GM18499 (cell line): ENCODE data around the gene FGD2.

ENCODE experiments used
- ATAC-seq: cut with Tn5 transposase; IDR thresholded peaks from one replicate; pipeline ENCODE4 v1.9.1; 2021; ENCODE audit warnings: moderate number of reproducible peaks; ENCODE audit not compliant: insufficient read depth, unreplicated experiment

Gene FGD2

GRCh38 chr6:37015532-37015931 lies 10.1 kb downstream of the FGD2 start:
- no peak for ATAC-seq

DNA sequence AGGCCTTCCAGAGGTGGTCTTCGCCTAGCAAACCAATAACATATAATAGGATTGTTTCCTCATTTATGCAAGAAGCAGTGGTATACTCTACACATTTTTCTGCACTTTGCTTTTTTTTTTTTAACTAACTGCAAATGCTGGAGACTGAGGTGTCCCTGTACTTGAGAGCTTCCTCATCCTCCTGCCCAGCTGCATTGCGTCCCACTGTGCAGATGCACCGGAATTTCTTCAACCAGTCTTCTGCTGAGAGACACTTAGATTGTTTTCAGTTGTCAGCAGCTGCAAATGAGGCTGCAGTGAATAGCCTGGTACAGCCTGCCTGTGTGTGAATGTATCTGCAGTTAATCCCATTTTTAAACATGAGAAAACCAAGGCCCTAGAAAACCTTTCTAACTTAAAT lies 11.5 kb downstream of the FGD2 start:
- ATAC-seq: no peak

GRCh38 chr6:37017606-37018197 lies 12.2 kb downstream of the FGD2 start:
- ATAC-seq: no peak

DNA sequence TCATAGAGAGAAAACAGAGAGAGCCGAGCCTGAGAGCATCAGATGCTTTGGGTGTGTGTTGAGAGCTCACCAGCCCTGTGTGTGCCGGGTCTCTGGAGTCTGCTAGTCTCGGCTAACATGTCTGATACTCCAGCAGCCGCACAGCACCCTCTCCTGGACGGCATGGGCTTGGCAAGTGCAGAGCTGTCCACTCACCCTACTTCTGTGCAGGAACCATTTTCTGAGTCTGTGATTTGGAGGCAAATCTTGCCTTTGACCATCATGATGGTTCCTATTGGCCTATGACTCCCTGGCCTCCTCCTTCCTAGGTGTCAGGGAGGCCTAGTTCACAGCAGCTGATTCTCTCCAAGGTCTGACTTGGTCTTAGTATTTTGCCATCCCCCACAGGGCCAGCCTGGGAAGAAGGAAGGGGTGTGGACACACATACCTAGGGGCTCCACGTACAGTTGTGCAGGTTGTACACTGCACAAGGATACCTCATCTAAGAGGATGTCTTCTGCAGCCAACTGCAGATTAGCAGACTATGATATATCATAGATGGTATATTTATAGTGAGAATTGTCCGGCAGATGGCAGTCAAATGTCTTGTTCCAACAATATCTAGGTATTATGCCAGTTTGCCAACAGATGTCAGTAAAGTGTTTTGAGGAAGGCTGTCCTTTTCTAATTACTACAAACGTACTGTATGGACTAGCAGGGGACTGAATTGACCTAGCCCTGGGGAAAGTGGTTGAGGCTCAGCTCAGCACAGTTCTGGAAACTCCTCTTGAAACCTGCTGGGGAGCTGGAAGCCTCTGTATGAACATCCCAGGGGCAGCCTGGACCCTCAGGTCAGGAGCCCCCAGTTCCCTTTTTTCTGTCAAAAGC lies 13.0 kb downstream of the FGD2 start:
- peak; percentile 46 for ATAC-seq

- no peak for ATAC-seq
These were observed 13.6 kb downstream of the FGD2 start for GRCh38 chr6:37019065-37019450.

DNA sequence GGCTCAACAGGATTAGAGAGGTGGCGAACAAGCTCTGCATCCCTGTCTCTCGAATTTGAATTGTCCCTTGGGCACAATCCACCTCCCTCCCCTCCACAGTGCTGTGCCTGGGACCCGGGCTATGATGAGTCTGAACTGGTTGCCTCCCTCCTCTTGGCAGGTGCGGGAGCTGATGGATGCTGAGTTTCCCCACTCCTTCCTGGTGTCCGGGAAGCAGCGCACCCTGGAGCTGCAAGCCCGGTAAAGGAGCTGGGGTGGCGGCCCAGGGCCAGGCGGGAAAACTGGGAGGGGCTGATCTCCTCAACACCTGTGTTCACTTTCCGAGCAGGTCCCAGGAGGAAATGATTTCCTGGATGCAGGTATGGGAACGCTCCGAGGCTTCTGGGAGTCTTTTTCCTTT lies 14.9 kb downstream of the FGD2 start:
- ATAC-seq: no peak

DNA sequence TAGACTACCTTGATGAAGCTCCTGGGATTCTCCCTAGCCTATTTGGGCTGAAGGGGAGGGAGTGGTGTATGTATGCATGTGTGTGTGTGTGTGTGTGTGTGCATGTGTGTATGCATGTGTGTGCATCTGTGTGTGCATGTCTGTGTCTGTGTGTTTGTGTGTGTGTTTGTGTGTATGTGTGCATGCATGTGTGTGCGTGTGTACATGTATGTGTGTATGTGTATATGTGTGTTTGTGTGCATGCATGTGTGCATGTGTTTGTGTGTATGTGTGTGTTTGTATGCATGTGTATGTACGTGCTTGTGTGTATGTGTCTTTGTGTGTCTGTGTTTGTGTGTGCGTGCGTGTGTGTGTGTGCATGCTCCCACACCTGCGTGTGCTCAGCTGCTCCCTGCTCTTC lies 15.4 kb downstream of the FGD2 start:
- ATAC-seq: no peak

DNA sequence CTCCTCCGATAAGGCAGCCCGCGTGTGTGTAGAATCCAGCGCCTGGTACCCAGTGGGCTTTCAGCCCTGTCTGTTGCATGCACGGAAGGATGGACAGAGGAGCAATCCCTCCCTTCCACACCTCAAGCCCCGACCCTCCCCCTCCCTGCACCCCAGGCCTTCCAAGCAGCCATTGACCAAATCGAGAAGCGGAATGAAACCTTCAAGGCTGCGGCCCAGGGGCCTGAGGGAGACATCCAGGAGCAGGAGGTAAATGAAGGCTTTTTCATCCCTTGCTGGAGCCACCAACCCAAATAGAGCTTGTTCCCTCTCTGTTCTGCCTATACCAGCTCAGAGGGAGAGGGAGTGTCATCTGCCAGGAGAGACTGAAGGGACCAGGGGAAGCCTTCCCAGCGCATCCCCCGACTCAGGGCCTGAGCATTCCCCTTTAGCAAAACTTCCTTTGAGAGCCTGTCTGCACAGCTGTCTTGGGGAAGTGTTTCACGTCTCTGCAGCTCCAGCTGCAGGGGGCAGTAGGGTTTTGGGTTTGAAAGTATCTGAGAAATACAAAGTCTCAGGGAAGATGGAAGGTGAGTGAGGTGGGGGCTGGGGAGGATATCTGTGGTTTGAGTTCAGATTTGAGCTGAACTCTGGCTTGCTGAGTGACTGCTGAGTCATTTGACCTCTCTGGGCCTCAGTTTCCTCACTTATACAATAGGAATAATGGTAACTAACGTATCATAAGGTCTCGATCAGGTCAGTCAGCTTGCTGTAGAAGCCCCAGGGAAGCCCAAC lies 16.1 kb downstream of the FGD2 start:
- ATAC-seq: no peak

DNA sequence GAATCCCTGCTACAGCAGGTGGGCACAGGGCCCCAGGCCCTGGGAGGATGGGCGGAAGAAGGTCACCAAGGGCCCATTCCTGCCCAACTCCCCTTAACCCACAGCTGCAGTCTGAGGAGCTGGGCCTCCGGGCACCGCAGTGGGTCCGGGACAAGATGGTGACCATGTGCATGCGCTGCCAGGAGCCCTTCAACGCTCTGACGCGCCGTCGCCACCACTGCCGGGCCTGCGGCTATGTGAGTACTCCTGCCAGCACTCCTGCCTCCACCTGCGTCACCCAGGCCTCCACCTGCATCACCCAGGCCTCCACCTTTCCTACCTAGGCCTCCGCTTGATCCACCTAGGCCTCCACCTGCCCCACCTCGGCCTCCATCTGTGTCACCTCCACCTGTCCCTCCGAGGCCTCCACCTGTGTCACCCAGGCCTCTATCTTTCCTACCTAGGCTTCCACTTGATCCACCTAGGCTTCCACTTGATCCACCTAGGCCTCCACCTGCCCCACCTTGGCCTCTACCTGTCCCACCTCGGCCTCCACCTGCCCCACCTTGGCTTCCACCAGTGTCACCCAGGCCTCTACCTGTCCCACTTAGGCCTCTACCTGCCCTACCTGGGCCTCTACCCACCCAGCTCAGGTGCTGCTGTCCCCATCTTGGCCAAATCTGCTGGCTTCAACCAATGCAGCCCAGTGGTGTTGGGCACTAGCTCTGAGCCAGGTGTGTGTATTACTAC lies 16.8 kb downstream of the FGD2 start:
- no peak for ATAC-seq

GRCh38 chr6:37024656-37025337 lies 19.3 kb downstream of the FGD2 start:
- ATAC-seq: no peak

DNA sequence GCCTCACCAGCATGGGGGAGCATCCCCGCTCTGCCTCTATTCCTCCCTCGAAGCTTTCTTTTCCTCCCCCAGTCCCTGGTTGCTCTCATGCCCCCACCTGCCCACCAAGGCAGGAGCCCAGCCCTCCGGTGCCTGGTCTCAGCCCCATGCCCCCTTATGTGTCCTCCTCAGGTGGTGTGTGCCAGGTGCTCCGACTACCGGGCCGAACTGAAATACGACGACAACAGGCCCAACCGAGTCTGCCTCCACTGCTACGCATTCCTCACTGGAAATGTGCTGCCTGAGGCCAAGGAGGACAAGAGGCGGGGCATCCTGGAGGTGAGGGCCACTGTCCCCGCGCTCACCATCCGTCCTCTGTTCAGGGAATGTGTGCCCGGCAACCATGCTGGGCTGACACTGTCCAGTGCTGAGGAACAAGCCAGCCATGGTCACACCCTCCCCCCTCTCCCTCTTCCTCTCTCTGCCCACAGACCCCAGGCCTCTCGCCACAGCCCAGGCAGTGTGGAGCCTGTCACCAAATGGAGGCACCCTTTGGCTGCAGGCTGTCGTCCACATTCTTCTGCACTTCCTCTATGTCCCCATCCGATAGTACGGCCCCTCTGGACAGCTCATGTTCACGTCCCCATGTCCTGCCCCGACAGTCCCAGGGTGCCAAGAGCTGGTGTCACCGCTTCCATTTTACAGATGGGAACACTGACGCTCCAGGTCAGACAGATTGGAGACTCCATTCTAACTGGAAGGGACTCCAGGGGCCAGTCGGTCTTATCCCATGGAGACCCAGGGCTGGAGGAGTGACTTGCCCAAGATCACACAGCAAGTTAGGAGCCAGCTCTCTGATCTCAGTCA lies 20.4 kb downstream of the FGD2 start:
- ATAC-seq: no peak

DNA sequence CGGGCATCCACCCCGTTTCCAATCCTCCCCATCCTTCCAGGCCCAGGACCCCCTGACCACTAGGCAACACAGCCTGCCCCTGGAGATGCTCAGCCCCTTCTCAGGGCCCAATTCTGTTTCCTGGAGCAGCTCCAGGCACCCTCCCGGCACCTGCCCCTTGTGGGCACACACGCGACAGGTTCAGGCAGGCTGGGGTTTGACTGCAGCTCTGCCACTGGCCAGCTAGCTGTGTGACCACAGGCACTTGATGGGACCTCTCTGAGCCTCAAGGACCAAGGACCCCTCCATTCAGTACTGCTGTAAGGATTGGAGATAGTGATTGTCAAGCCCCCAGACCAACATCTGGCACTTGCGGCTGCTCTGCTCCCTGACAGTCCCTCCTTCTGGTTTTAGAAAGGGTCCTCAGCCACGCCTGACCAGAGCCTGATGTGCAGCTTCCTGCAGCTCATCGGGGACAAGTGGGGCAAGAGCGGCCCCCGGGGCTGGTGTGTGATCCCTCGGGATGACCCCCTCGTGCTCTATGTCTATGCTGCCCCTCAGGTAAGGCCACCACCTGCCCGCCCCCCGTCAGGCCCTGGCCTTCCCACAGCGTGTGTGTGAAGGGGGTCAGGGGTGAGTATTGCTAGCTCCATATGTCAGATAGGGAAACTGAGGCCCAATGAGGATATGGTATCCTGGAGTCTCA lies 21.7 kb downstream of the FGD2 start:
- ATAC-seq: no peak

- ATAC-seq: no peak
These were observed 22.5 kb downstream of the FGD2 start for GRCh38 chr6:37027811-37028469.

DNA sequence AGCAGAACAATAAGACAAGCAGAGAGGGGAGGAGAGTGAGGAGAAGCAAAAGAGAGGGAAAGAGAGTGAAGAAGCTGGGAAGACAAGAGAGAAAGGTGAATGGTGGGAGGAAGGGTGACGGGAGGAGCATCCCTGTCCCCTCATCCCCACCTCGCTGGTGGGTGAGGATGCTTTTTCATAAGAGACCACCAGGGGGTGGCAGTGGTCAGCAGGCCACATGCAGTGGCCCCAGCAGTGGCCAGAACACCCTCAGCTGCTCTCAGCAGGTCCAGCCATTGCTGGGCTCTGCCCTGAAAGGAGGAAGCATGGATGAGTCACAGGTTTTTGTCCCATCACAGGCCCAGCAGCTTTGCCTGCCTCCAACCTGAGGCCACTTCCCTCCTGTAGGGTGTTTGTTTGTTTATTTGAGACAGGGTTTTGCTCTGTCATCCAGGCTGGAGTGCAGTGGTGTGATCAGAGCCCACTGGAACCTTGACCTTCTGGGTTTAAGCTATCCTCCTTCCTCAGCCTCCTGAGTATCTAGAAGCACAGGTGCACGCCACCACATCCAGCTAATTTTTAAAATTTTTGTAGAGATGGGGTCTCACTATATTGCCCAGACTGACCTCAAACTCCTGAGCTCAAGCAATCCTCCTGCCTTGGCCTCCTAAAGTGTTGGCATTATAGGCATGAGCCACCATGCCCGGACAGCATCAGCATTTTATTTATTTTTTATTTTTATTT lies 24.0 kb downstream of the FGD2 start:
- no peak for ATAC-seq

GRCh38 chr6:37030599-37030998 lies 25.1 kb downstream of the FGD2 start:
- no peak for ATAC-seq

GRCh38 chr6:37032239-37032638 lies 26.8 kb downstream of the FGD2 start:
- ATAC-seq: no peak

- ATAC-seq: no peak
These were observed 27.8 kb downstream of the FGD2 start for GRCh38 chr6:37033255-37033654.
